PC-9 (cell line): ENCODE data around the gene DNM3. TPM values are rescaled to one million over a fixed set of nuclear protein-coding genes. Genes with fewer than 3 reads are reported as not detected.

Experiments
- BruUV-seq: library from RNA; stranded (reverse); fragments of 400-500 nt; replicated peaks from 2 replicates; lab custom pipeline; 2021; lab: Mats Ljungman, UMichigan
- CTCF ChIA-PET: fragments of 300-600 bp; sonication (Branson Sonifier 250); formaldehyde crosslinking; loops from one replicate; lab custom pipeline; 2022; ENCODE audit warnings: antibody characterized with exemption; lab: Charles Lee
- POLR2A ChIA-PET: fragments of 300-600 bp; sonication (Branson Sonifier 250); formaldehyde crosslinking; loops from one replicate; lab custom pipeline; 2022; ENCODE audit warnings: antibody characterized with exemption; ENCODE audit not compliant: unreplicated experiment; lab: Charles Lee
- DNase-seq, 2 experiments: peaks; one replicate each; pipeline versions ENCODE4 v3.0.0 to v3.0.0-alpha.2; 2015 to 2022; ENCODE audit warnings: mixed read lengths in 1 of 2
- H2AFZ ChIP-seq: fragments of 200-600 bp; sonication (generic); 2 replicates; pipeline ENCODE4 v1.8.1; 2017; ENCODE audit warnings: antibody characterized with exemption
- H3F3A ChIP-seq: fragments of 200-600 bp; sonication (generic); 2 replicates; pipeline ENCODE4 v1.8.1; 2017; ENCODE audit warnings: antibody characterized with exemption, mild to moderate bottlenecking, low read depth; ENCODE audit not compliant: insufficient read depth
- H3K27ac ChIP-seq: fragments of 200-600 bp; sonication (generic); 2 replicates; pipeline ENCODE4 v1.6.1; 2016; ENCODE audit warnings: mixed run types
- H3K27me3 ChIP-seq: fragments of 200-600 bp; sonication (generic); 2 replicates; pipeline ENCODE4 v1.6.1; 2016; ENCODE audit warnings: low read depth, mixed run types; ENCODE audit not compliant: insufficient read depth
- H3K36me3 ChIP-seq: fragments of 200-600 bp; sonication (generic); 2 replicates; pipeline ENCODE4 v1.6.1; 2016; ENCODE audit warnings: low read depth, mixed run types
- H3K4me1 ChIP-seq: fragments of 200-600 bp; sonication (generic); replicated peaks from 2 replicates; pipeline ENCODE4 v1.6.1; 2016; ENCODE audit warnings: mixed run types; ENCODE audit not compliant: insufficient read depth
- H3K4me2 ChIP-seq: fragments of 200-600 bp; sonication (generic); 2 replicates; pipeline ENCODE4 v1.6.1; 2017; ENCODE audit warnings: mixed run types
- H3K4me3 ChIP-seq: fragments of 200-600 bp; sonication (generic); 2 replicates; pipeline ENCODE4 v1.6.1; 2016; ENCODE audit warnings: mixed run types
- H3K79me2 ChIP-seq: fragments of 200-600 bp; sonication (generic); 2 replicates; pipeline ENCODE4 v1.6.1; 2017; ENCODE audit warnings: low read depth, mixed run types
- H3K9me2 ChIP-seq: fragments of 200-600 bp; sonication (generic); 2 replicates; pipeline ENCODE4 v1.8.1; 2017; ENCODE audit warnings: mild to moderate bottlenecking; ENCODE audit not compliant: insufficient read depth
- H3K9me3 ChIP-seq: fragments of 200-600 bp; sonication (generic); 2 replicates; pipeline ENCODE4 v1.8.1; 2016; ENCODE audit warnings: low read depth; ENCODE audit not compliant: insufficient read depth
- H4K20me1 ChIP-seq: fragments of 200-600 bp; sonication (generic); 2 replicates; pipeline ENCODE4 v1.8.1; 2017; ENCODE audit not compliant: insufficient read depth
- EZH2 ChIP-seq: fragments of 200-600 bp; sonication (generic); IDR thresholded peaks from 2 replicates; pipeline ENCODE4 v1.8.0; 2017; ENCODE audit warnings: antibody characterized with exemption, low read depth
- intact Hi-C: fragments of 100-400 bp; cut with micrococcal nuclease; formaldehyde crosslinking; loops from one replicate; pipeline ENCODE4 v1.10.0; 2022; ENCODE audit not compliant: unreplicated experiment
- total RNA-seq: library from RNA; stranded (reverse); gene quantifications from 2 replicates; pipeline ENCODE4 v1.2.3, GENCODE V29; 2021
- TF ChIP-seq, protein P1 (sequence below): fragments of 200-600 bp; sonication (generic); conservative IDR thresholded peaks from 2 replicates; pipeline ENCODE4 v1.6.1; 2017; ENCODE audit warnings: mixed run types, antibody characterized with exemption, mild to moderate bottlenecking, moderate library complexity

Gene DNM3
- total RNA-seq, 1 experiment from 2014 or later = 1.7 TPM

- Histone ChIP-seq H3K4me3 (no peak overlapping the region), H3K9me3 (peaks cover 36% of the 10 kb centered on the region), H3F3A (peaks cover 14% of the 10 kb centered on the region), H3K36me3 (no peaks in the 10 kb centered on the region), H3K9me2 (no peaks in the 10 kb centered on the region), H3K4me2 (no peak overlapping the region), H4K20me1 (no peaks in the 10 kb centered on the region), H3K4me1 (peaks cover 13% of the 10 kb centered on the region), H2AFZ (no peak overlapping the region), H3K79me2 (no peaks in the 10 kb centered on the region), H3K27ac (no peak overlapping the region), H3K27me3 (no peaks in the 10 kb centered on the region)
- intact Hi-C loops = no loop called here
- ChIA-PET POLR2A (no interaction called here), CTCF (no interaction called here)
- BruUV-seq = no TSS peak
- TF ChIP-seq EZH2 = no peak
- TF ChIP-seq, protein P1, sequence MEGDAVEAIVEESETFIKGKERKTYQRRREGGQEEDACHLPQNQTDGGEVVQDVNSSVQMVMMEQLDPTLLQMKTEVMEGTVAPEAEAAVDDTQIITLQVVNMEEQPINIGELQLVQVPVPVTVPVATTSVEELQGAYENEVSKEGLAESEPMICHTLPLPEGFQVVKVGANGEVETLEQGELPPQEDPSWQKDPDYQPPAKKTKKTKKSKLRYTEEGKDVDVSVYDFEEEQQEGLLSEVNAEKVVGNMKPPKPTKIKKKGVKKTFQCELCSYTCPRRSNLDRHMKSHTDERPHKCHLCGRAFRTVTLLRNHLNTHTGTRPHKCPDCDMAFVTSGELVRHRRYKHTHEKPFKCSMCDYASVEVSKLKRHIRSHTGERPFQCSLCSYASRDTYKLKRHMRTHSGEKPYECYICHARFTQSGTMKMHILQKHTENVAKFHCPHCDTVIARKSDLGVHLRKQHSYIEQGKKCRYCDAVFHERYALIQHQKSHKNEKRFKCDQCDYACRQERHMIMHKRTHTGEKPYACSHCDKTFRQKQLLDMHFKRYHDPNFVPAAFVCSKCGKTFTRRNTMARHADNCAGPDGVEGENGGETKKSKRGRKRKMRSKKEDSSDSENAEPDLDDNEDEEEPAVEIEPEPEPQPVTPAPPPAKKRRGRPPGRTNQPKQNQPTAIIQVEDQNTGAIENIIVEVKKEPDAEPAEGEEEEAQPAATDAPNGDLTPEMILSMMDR = no peak
- no peak for DNase-seq
These were observed 411.7 kb downstream of the DNM3 start for GRCh38 chr1:172252958-172253357.

- Histone ChIP-seq H3K9me2 (no peaks in the 10 kb centered on the region), H2AFZ (0 out of 2 replicates have a peak overlapping the region, but pooled peaks have one; percentile 19), H3K79me2 (no peaks in the 10 kb centered on the region), H3K4me3 (no peak overlapping the region), H3F3A (peaks cover 14% of the 10 kb centered on the region), H4K20me1 (no peaks in the 10 kb centered on the region), H3K9me3 (peaks cover 38% of the 10 kb centered on the region), H3K36me3 (no peaks in the 10 kb centered on the region), H3K27me3 (no peaks in the 10 kb centered on the region), H3K4me1 (peaks cover 13% of the 10 kb centered on the region), H3K4me2 (peak overlapping the region; percentile 24), H3K27ac (peak overlapping the region; percentile 42)
- BruUV-seq = no TSS peak
- peak in 1 of 2 experiments; percentile 62 for DNase-seq
- intact Hi-C loops = no loop called here
- CTCF ChIA-PET = interaction anchor here (0.6 to 0.7 kb wide), 2 partner anchors 145 to 721 kb away, joined by 3 read pairs; no protein-coding TSS in a partner anchor
- POLR2A ChIA-PET = interaction anchor here (0.6 kb wide), 2 partner anchors 23 to 511 kb away, joined by 3 to 5 read pairs; no protein-coding TSS in a partner anchor
- TF ChIP-seq, protein P1 = no peak
- TF ChIP-seq EZH2 = no peak
These were observed 413.4 kb downstream of the DNM3 start for GRCh38 chr1:172254521-172255222.

GRCh38 chr1:172255223-172255560 lies 413.9 kb downstream of the DNM3 start:
- no peak for DNase-seq
- TF ChIP-seq, protein P1 = no peak
- no peak for TF ChIP-seq EZH2
- Histone ChIP-seq H3F3A (peaks cover 14% of the 10 kb centered on the region), H3K9me3 (peaks cover 38% of the 10 kb centered on the region), H3K36me3 (no peaks in the 10 kb centered on the region), H3K27ac (peak overlapping the region; percentile 42), H3K79me2 (no peaks in the 10 kb centered on the region), H3K4me3 (0 out of 2 replicates have a peak overlapping the region, but pooled peaks have one; percentile 10), H3K4me1 (peaks cover 13% of the 10 kb centered on the region), H2AFZ (0 out of 2 replicates have a peak overlapping the region, but pooled peaks have one; percentile 19), H3K4me2 (peak overlapping the region; percentile 24), H4K20me1 (no peaks in the 10 kb centered on the region), H3K9me2 (no peaks in the 10 kb centered on the region), H3K27me3 (no peaks in the 10 kb centered on the region)
- ChIA-PET CTCF (interaction anchor here (0.6 to 0.7 kb wide), 2 partner anchors 144 to 720 kb away, joined by 3 read pairs; no protein-coding TSS in a partner anchor), POLR2A (interaction anchor here (0.6 kb wide), 2 partner anchors 23 to 512 kb away, joined by 3 to 5 read pairs; no protein-coding TSS in a partner anchor)
- no TSS peak for BruUV-seq
- intact Hi-C loops = no loop called here
